Measurements from ENCODE around the gene CUX1.

DNA sequence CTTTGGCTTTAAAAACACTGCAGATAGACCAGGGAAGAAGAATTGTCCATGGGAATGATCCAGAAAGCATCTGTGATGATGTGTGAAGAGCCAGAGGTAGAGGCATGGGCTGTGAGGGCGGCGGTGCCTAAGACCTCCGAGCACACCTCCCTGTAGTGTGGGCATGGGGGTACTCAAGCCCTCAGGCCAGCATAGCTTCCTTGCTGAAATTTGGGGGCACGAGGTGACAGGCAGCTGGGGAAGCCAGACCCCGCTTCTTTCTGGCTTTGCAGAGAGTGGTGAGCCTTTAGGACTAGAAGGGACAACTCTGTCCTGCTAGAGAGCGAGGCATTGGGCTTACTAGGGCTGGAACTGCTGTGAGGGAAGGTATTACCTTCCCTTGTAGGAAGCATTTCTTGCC lies 281.6 kb downstream of the CUX1 start:
- TF ChIP-seq, protein P1, sequence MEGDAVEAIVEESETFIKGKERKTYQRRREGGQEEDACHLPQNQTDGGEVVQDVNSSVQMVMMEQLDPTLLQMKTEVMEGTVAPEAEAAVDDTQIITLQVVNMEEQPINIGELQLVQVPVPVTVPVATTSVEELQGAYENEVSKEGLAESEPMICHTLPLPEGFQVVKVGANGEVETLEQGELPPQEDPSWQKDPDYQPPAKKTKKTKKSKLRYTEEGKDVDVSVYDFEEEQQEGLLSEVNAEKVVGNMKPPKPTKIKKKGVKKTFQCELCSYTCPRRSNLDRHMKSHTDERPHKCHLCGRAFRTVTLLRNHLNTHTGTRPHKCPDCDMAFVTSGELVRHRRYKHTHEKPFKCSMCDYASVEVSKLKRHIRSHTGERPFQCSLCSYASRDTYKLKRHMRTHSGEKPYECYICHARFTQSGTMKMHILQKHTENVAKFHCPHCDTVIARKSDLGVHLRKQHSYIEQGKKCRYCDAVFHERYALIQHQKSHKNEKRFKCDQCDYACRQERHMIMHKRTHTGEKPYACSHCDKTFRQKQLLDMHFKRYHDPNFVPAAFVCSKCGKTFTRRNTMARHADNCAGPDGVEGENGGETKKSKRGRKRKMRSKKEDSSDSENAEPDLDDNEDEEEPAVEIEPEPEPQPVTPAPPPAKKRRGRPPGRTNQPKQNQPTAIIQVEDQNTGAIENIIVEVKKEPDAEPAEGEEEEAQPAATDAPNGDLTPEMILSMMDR (IDR thresholded peaks at IDR 0.05; ENCODE audit: insufficient read depth, low read depth, low read length): no peak
- TF ChIP-seq EZH2 (IDR thresholded peaks at IDR 0.05; ENCODE audit: insufficient read depth, low read length): no peak

Data from astrocyte (in vitro differentiated cells and primary cell).